GM21367 (cell line): ENCODE results near the gene ASAP2.

Experiments
- ATAC-seq: cut with Tn5 transposase; IDR thresholded peaks from one replicate; pipeline ENCODE4 v1.9.1; 2021; ENCODE audit not compliant: unreplicated experiment

ASAP2 gene

GRCh38 chr2:9315280-9315847 lies 108.8 kb downstream of the ASAP2 start:
- no peak for ATAC-seq

- no peak for ATAC-seq
Measured at GRCh38 chr2:9317559-9317958, 110.9 kb downstream of the ASAP2 start.

GRCh38 chr2:9318461-9319337 lies 112.1 kb downstream of the ASAP2 start:
- no peak for ATAC-seq

GRCh38 chr2:9319338-9319715 lies 112.7 kb downstream of the ASAP2 start:
- ATAC-seq = no peak

GRCh38 chr2:9322576-9322975 lies 116.0 kb downstream of the ASAP2 start:
- ATAC-seq = no peak

- no peak for ATAC-seq
Measured at GRCh38 chr2:9325428-9325827, 118.8 kb downstream of the ASAP2 start.

GRCh38 chr2:9326975-9327374 lies 120.4 kb downstream of the ASAP2 start:
- ATAC-seq = no peak

- no peak for ATAC-seq
Measured at GRCh38 chr2:9327873-9328352, 121.3 kb downstream of the ASAP2 start.

- ATAC-seq = no peak
Measured at GRCh38 chr2:9328931-9329330, 122.3 kb downstream of the ASAP2 start.

- ATAC-seq = no peak
Measured at GRCh38 chr2:9329497-9329896, 122.9 kb downstream of the ASAP2 start.

- ATAC-seq = no peak
Measured at GRCh38 chr2:9330612-9331270, 124.1 kb downstream of the ASAP2 start.

- ATAC-seq = no peak
Measured at GRCh38 chr2:9331704-9332103, 125.1 kb downstream of the ASAP2 start.

- ATAC-seq = no peak
Measured at GRCh38 chr2:9332136-9332852, 125.7 kb downstream of the ASAP2 start.

GRCh38 chr2:9332853-9333245 lies 126.2 kb downstream of the ASAP2 start:
- ATAC-seq = no peak

GRCh38 chr2:9333591-9334171 lies 127.1 kb downstream of the ASAP2 start:
- ATAC-seq = no peak

GRCh38 chr2:9334761-9335160 lies 128.1 kb downstream of the ASAP2 start:
- no peak for ATAC-seq

- no peak for ATAC-seq
Measured at GRCh38 chr2:9335322-9335832, 128.8 kb downstream of the ASAP2 start.

- no peak for ATAC-seq
Measured at GRCh38 chr2:9336241-9336575, 129.6 kb downstream of the ASAP2 start.

- ATAC-seq = no peak
Measured at GRCh38 chr2:9336576-9337314, 130.1 kb downstream of the ASAP2 start.

- no peak for ATAC-seq
Measured at GRCh38 chr2:9337901-9338300, 131.3 kb downstream of the ASAP2 start.
